ENCODE measurements around the gene TOR1AIP1.
A peak's percentile ranks its signal among the peaks of the same experiment; 100 is the strongest.
"Not testable (repeated sequence)": the region's sequence is repeated elsewhere in the genome, so short reads cannot be mapped to it uniquely, and the experiment has no call there.

The TOR1AIP1 gene

GRCh38 chr1:179937668-179938254, 55.7 kb downstream of the TOR1AIP1 start:
- no peak for DNase-seq (ENCODE audit: low read depth in 1 of 2, low spot score in 1 of 2)

- no peak for DNase-seq (ENCODE audit: low read depth in 1 of 2, low spot score in 1 of 2)
Measured at GRCh38 chr1:179938752-179939151, 56.7 kb downstream of the TOR1AIP1 start.

- DNase-seq (ENCODE audit: low read depth in 1 of 2, low spot score in 1 of 2), result no peak
Measured at GRCh38 chr1:179939941-179940340, 57.9 kb downstream of the TOR1AIP1 start.

- no peak for DNase-seq (ENCODE audit: low read depth in 1 of 2, low spot score in 1 of 2)
Measured at GRCh38 chr1:179941454-179941853, 59.4 kb downstream of the TOR1AIP1 start.

GRCh38 chr1:179950651-179951050, 68.6 kb downstream of the TOR1AIP1 start:
- no peak for DNase-seq (ENCODE audit: low read depth in 1 of 2, low spot score in 1 of 2)

GRCh38 chr1:179951383-179952144, 69.5 kb downstream of the TOR1AIP1 start:
- no peak for DNase-seq (ENCODE audit: low read depth in 1 of 2, low spot score in 1 of 2)

- no peak for DNase-seq (ENCODE audit: low read depth in 1 of 2, low spot score in 1 of 2)
Measured at GRCh38 chr1:179952186-179952585, 70.1 kb downstream of the TOR1AIP1 start.

- DNase-seq (ENCODE audit: low read depth in 1 of 2, low spot score in 1 of 2), result no peak
Measured at GRCh38 chr1:179953974-179954492, 71.9 kb downstream of the TOR1AIP1 start.

GRCh38 chr1:179954493-179955286, 72.6 kb downstream of the TOR1AIP1 start, which contains the start of gene CEP350:
Gene CEP350 (plus strand): TSS chr1:179954810. CDS start chr1:179986182, 31,372 bp downstream.
- peak; percentile 92 for DNase-seq (ENCODE audit: low read depth in 1 of 2, low spot score in 1 of 2)

GRCh38 chr1:179955287-179955680, 73.2 kb downstream of the TOR1AIP1 start:
- DNase-seq (ENCODE audit: low read depth in 1 of 2, low spot score in 1 of 2), result peak in 1 of 2 donors; percentile 8

- DNase-seq (ENCODE audit: low read depth in 1 of 2, low spot score in 1 of 2), result no peak
Measured at GRCh38 chr1:179955731-179956130, 73.6 kb downstream of the TOR1AIP1 start.

GRCh38 chr1:179958359-179958758, 76.3 kb downstream of the TOR1AIP1 start:
- no peak for DNase-seq (ENCODE audit: low read depth in 1 of 2, low spot score in 1 of 2)

GRCh38 chr1:179962168-179962567, 80.1 kb downstream of the TOR1AIP1 start:
- not testable (repeated sequence) for DNase-seq (ENCODE audit: low read depth in 1 of 2, low spot score in 1 of 2)

- no peak for DNase-seq (ENCODE audit: low read depth in 1 of 2, low spot score in 1 of 2)
Measured at GRCh38 chr1:179966551-179966950, 84.5 kb downstream of the TOR1AIP1 start.

GRCh38 chr1:179968284-179968993, 86.4 kb downstream of the TOR1AIP1 start:
- DNase-seq (ENCODE audit: low read depth in 1 of 2, low spot score in 1 of 2), result no peak

GRCh38 chr1:179968994-179969919, 87.2 kb downstream of the TOR1AIP1 start:
- DNase-seq (ENCODE audit: low read depth in 1 of 2, low spot score in 1 of 2), result no peak
